RWPE2 (cell line): ENCODE measurements around the gene DGLUCY.
"Not testable (repeated sequence)": the region's sequence is repeated elsewhere in the genome, so short reads cannot be mapped to it uniquely, and the experiment has no call there.

ENCODE experiments used
- ATAC-seq: fragments of 200-7000 bp; cut with Tn5 transposase; 3 replicates; pipeline ENCODE4 v1.9.1; 2021; ENCODE audit warnings: low read depth
- DNase-seq: peaks from one replicate; pipeline ENCODE4 v3.0.0-alpha.2; 2020; ENCODE audit warnings: low spot score
- H3K27ac ChIP-seq: fragments of 450-650 bp; 2 replicates; pipeline ENCODE4 v1.5.1; 2017; ENCODE audit warnings: mild to moderate bottlenecking; ENCODE audit not compliant: poor library complexity, severe bottlenecking
- H3K27me3 ChIP-seq: fragments of 250-450 bp; sonication (Bioruptor Pico); 2 replicates; pipeline ENCODE4 v1.5.1; 2021; ENCODE audit warnings: mild to moderate bottlenecking, moderate library complexity; ENCODE audit not compliant: insufficient read depth, poor library complexity, severe bottlenecking
- H3K36me3 ChIP-seq: fragments of 250-450 bp; sonication (Bioruptor Pico); 2 replicates; pipeline ENCODE4 v1.5.1; 2020; ENCODE audit warnings: low read depth, mild to moderate bottlenecking, moderate library complexity
- H3K4me1 ChIP-seq: fragments of 250-450 bp; sonication (Bioruptor Pico); 2 replicates; pipeline ENCODE4 v1.5.1; 2021; ENCODE audit warnings: mild to moderate bottlenecking, moderate library complexity; ENCODE audit not compliant: insufficient read depth, poor library complexity, severe bottlenecking
- H3K4me3 ChIP-seq: fragments of 250-450 bp; sonication (Bioruptor Pico); 2 replicates; pipeline ENCODE4 v1.5.1; 2021; ENCODE audit warnings: mild to moderate bottlenecking, moderate library complexity; ENCODE audit not compliant: severe bottlenecking
- H3K9me3 ChIP-seq: fragments of 250-450 bp; sonication (Bioruptor Pico); 2 replicates; pipeline ENCODE4 v1.5.1; 2021; ENCODE audit warnings: mild to moderate bottlenecking, moderate library complexity; ENCODE audit not compliant: severe bottlenecking
- CTCF ChIP-seq: fragments of 450-650 bp; IDR thresholded peaks from one replicate; pipeline ENCODE4 v1.5.1; 2017; ENCODE audit warnings: mild to moderate bottlenecking, moderate library complexity; ENCODE audit not compliant: poor library complexity, severe bottlenecking

Gene DGLUCY

GRCh38 chr14:91177073-91178034 is 63.5 kb downstream of the DGLUCY start:
- peak; percentile 97 for TF ChIP-seq CTCF
- peaks cover 23% of the 10 kb centered on the region for H3K36me3 ChIP-seq
- peak; percentile 64 for ATAC-seq

GRCh38 chr14:91180611-91181010 is 66.7 kb downstream of the DGLUCY start:
- no peaks in the 10 kb centered on the region for H3K9me3 ChIP-seq
- ATAC-seq = no peak
- no peak overlapping the region for H3K4me3 ChIP-seq
- H3K36me3 ChIP-seq = peaks cover 16% of the 10 kb centered on the region
- H3K27me3 ChIP-seq = no peaks in the 10 kb centered on the region
- no peak overlapping the region for H3K27ac ChIP-seq
- TF ChIP-seq CTCF = no peak
- no peaks in the 10 kb centered on the region for H3K4me1 ChIP-seq
- no peak for DNase-seq

More at GRCh38 chr14:91177073-91178034, 63.5 kb downstream of the DGLUCY start:
- Histone ChIP-seq H3K9me3 (no peaks in the 10 kb centered on the region), H3K4me1 (no peaks in the 10 kb centered on the region), H3K27me3 (no peaks in the 10 kb centered on the region), H3K27ac (no peak overlapping the region), H3K4me3 (no peak overlapping the region)
- DNase-seq = no peak

- H3K9me3 ChIP-seq, H3K27ac ChIP-seq, H3K27me3 ChIP-seq, ATAC-seq, DNase-seq, H3K4me3 ChIP-seq, H3K4me1 ChIP-seq: not testable (repeated sequence)
- peaks cover 15% of the 10 kb centered on the region for H3K36me3 ChIP-seq
Observed at GRCh38 chr14:91182753-91183152, 68.9 kb downstream of the DGLUCY start.

- Histone ChIP-seq H3K36me3 (peaks cover 23% of the 10 kb centered on the region), H3K27ac (no peak overlapping the region), H3K9me3 (no peaks in the 10 kb centered on the region), H3K4me3 (no peak overlapping the region), H3K27me3 (no peaks in the 10 kb centered on the region), H3K4me1 (no peaks in the 10 kb centered on the region)
- TF ChIP-seq CTCF = no peak
- ATAC-seq (no peak), DNase-seq (no peak)
Observed at GRCh38 chr14:91184559-91184958, 70.7 kb downstream of the DGLUCY start.

- no peaks in the 10 kb centered on the region for H3K4me1 ChIP-seq
- no peaks in the 10 kb centered on the region for H3K9me3 ChIP-seq
- no peak for TF ChIP-seq CTCF
- DNase-seq = no peak
- no peaks in the 10 kb centered on the region for H3K27me3 ChIP-seq
- H3K36me3 ChIP-seq = peaks cover 23% of the 10 kb centered on the region
- ATAC-seq = no peak
- no peak overlapping the region for H3K27ac ChIP-seq
- H3K4me3 ChIP-seq = no peak overlapping the region
Observed at GRCh38 chr14:91185721-91186120, 71.8 kb downstream of the DGLUCY start.
